Activated CD4-positive, alpha-beta T cell treated with anti-CD3 and anti-CD28 coated beads, Interleukin-2, Interleukin-6, amounts not matched to agents 100 ng/mL and 50 ng/mL, durations not matched to agents 16 hours and 8 hours (primary cell): ENCODE data around the gene SLC7A1.

Experiments used
- DNase-seq: peaks from one replicate; pipeline ENCODE4 v3.0.0-alpha.2; 2020

SLC7A1 gene

DNA sequence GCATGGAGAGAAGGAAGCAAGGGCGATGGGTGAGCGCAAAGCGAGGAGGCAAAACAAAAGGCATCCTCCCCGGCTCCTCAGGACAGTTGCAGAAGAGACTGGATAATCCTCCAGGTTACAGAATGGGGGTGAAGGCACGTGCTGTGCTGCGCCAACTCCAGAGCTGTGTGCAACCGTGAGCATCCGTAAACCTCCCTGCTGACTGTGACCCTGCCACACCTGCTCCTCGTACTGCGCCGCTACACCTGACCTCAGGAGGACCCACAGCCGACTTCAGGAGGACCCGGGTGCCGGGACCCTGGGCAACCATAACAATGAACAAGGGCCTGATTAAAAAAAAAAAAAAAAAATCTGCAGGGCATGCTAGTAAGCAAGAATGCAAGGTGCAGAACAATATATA, 68.7 kb downstream of the SLC7A1 start:
- DNase-seq, result no peak

DNA sequence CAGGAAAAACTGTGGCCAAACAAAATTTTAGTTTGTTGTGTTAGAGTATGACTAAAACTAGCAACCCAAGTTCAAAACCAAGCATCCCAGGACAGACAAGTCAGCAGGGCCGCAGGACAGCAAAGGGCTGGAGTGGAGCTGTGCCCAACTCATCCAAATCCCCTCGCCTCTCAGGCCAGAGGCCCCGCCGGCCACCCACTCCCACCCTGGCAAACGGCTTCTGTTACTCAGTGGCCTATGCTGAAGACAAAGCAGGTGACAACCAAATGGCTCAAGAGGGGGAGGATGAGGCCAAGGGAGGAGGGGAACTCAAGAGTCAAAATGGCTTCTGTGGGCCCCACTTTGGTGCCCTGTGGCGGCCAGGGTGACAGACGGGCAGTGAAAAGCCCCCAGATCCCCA, 69.7 kb downstream of the SLC7A1 start:
- no peak for DNase-seq

DNA sequence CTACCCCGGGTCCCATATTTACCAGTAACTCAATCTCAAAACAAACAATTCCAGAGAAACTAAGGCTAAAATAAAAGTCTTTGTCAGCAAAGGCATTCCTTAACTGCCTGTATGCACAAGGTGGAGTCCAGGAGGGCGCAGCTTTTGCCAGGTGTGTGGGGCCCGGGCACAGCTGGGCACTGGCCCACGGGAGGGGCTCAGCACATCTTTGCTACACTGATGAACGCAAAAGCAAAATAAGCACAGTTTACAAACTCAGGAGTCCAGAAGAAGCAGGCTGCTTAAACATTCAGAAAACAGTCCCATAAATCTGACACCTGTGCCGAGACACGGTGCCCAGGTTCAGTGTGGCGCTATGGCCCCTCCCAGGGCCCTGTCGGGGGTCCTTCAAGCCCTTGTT, 70.8 kb downstream of the SLC7A1 start:
- DNase-seq, result no peak

DNA sequence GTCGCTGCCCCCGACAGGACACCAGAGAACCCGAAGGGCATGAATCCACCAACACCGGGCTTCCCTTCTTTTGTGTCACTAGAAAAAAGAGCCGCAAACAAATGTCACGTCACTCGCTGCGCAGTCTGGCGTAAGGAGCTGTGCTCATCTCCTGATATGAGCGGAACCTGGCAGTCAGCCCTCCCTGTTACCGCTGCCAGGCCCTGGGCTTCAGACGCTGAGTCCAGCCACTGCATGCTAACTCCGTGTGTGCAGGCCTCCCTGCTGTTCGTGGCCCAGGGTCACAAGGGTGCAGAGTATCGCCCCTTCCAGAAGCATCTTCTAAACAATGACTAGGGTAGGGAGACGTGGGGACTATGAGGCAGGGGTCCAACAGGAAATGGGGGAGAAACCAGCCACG, 71.3 kb downstream of the SLC7A1 start:
- DNase-seq, result no peak

DNA sequence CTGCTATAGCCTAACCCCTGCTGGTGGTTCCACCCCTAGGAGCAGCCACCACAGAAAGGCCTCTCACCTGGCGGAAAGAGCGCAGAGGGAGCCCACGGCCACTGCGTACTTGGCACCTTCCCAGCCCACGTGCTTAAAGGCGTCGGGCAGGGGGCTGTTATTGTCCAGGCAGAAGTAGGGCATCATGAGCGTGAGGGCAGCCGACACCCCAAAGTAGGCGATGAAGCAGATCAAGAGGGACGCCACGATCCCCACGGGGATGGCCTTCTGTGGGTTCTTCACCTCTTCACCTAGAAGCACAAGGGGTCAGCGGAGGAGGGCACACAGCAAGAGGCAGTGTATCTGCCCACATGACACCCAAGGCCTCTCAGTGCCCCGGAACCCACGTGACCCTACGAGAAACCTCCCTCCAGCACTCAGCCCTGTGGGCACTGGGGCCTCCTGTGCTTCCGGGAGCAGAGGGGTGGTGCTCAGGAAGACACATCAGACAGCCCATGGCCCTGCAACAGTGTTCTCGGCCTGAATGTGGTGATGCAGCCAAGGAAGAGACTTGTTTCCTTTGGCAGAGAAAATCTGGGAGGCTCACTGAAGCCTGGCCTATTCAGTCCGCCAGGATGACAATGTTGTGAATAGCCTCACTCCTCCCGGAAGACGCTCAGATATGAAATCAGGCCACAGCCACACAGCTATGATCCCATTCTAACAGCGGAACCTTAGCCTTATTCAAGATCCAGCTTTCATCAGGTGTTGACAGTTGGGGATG, 72.1 kb downstream of the SLC7A1 start:
- DNase-seq, result no peak

DNA sequence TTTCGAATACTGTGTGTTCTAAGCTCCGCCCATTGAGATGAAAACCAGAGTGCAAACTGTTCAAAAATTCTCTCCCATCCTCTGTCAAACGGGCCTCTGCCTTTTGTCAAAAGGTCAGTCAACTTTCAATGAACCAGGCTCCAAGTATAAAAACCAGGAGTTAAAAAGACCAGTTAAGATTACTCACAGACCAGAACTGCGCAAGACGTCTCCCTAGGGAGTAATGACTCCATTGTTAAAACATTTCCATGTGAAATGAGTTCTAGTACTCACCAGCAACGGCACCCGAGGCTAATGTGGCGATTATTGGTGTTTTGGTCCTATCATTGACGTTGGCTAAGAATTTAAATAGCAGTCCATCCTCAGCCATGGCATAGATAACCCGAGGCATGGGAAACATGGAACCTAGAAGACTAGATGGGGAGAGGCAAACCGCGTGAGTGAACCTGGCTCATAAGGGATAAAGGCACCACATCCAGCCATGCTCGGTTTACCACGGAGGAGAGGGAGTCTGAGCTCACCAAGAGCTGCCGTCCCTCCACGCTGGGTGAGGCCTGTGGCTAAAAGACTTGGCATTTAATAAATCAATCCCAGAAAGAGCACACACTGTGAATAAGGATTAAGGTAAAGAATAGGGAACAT, 73.3 kb downstream of the SLC7A1 start:
- no peak for DNase-seq

DNA sequence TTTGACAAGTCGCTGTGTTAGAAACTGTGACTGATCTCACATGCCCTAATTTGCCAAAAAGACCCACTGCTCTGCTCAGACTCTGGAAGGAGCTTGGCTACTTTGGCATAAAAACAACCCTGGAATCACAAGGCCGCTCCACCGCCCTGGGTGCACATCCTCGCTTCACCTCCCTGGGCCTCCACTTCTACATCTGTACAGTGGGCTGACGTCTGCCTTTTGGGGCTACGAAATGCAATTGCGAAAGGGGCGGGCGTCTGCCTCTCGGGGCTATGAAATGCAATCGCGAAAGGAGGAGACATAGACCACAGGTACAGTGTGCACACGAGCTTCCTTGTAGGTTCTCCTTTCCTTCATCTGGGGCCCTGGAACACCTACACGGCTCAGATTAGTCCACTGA, 74.2 kb downstream of the SLC7A1 start:
- no peak for DNase-seq

DNA sequence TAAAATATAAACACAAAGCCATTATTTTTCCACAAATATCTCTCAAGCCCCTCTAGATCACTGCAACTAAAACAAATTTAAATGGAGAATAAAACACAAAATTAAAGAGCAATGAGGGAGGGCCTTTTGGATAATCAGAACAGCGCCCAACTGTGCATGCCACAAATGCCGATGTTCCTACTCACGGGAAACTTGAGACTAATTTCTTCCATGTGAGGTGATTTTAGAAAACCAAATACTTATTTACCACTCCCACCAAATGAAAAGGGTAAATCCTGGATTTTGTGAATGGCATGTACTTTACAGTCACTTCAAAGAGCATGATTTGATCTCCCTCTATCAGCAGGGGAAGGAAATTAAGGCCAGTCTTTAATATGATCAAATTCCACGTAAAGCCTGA, 74.8 kb downstream of the SLC7A1 start:
- no peak for DNase-seq

DNA sequence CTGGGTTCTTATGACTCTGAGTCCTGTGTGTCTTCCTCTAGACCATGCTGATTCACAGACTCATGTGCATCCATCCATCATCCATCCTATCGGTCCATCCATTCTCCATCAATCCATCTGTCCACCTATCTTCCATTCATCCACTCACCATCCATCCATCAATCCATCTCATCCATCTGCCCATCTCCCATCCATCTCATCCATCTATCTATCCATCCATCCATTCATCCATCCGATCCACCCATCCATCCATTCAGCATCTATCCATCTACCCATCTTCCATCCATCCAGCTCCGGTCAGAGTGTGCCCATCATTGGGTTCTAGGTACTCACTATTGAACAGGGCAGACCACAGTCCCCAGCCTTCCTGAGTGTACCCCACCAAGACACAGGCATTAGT, 75.6 kb downstream of the SLC7A1 start:
- DNase-seq, result no peak

DNA sequence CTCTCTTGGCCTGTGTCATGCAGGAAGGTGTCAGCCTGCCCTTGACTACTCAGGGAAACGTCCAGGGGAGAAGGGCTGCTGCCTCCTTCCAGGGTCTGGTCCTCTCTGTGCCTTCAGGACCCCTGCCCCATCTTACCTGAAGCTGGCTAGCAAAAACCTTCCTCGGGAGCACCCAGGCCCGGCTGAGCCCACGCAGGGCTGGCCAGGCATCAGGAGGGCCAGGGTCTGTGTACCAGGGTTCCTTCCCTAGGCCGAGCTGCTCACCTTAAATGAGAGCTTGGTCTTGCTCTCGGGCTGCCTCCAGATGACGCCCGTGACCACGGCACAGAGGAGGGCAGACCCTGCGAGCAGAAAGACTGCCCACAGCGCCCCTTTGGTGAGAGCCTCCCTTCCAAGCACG, 78.6 kb downstream of the SLC7A1 start:
- no peak for DNase-seq

DNA sequence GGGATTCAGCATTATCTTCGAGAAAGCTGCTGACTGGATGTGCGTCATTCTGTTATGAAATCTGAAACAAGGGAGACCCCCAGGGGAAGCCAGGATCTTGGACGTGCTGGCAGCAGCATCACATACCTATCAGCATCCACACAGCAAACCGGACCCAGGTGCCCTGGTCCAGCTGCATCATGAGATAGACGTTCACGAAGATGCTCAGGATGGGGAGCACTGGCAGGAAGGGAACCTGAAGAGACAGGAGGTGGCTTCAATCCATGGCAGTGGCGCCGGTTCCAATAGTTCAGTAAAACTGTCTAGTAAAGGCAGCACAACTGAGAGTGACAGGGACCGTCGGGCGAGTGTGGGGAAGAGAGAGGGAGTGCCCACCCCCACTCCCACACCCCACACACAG, 79.5 kb downstream of the SLC7A1 start:
- no peak for DNase-seq

DNA sequence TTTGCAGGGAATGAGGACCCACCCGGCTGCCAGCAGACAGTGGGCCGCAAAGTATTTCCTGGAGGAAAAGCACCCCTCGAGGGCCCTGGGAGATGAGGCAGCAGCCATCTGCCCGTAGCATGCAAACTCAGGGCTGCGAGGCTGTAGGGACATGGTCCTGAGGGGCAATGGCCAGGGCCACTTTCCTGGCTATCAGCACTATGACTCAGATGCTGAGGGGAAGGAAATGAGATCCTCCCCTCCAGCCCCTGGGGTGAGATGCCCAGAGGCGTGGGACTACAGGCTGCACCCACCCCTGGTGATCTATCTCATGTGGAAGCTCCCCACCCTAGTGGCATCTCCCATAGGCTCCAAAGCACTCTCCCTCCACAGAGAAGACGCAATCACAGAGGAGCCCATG, 80.1 kb downstream of the SLC7A1 start:
- no peak for DNase-seq

DNA sequence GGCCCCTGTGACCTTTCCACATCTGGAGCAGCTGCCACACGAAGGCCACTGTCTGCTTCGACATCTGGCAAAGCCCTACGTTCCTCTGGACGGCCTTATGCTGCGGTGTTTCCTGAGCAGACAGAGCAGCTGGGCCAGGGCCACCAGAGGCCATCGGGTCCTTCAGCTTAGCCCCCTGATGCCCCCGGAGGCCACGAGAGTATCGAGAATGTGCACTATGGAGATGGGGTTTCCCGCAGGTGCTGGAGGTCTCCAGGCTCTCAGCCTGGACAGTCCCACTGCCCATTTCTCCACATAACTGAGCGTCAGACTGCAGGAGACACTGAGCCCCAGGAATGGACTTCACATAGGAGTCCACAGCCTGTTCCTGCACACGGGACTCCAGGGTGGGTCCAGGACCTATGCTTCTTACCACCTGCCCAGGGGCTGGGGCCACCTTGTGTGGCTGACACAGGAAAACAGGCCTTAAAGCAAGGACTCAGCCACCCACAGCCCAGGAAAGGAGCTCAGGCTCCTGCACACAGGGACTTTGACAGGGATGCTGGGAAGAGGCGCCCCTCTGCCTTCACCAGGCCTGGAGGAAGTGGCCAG, 80.7 kb downstream of the SLC7A1 start:
- no peak for DNase-seq

DNA sequence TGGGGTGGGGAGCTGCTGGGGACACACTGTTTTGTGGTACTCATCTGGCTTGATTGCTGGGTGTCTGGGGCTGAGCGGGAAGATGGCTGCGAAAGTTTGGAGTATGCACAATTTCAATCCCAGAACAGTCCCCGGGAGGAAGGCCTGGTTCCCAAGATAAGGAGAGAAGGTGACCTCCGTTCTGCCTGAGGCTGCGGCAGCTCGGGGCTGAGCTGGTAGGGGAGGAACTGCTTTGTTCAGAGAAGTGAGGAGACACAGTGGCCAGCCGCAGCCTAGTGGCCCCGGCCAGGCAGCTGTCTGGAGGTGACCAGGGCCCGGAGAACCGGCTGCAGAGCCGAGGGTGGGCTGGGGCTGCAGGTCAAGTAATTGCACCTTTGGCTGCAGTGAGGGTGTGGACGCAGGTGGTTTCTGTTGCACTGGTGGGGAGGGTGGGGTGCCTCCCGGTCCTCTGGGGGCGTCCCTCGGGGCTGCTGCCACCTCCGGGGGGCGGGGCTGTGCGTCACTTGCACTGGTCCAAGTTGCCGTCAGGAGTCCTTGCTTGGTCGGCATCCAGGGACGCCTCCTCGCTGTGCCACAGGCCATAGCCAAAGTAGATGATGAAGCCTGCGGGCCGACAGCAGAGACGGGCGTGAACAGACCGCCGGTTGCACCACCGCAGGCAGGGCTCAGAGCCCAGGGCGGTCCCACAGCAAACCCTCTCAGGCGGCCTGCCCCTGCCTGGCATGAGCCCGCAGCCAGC, 81.3 kb downstream of the SLC7A1 start:
- DNase-seq, result no peak

DNA sequence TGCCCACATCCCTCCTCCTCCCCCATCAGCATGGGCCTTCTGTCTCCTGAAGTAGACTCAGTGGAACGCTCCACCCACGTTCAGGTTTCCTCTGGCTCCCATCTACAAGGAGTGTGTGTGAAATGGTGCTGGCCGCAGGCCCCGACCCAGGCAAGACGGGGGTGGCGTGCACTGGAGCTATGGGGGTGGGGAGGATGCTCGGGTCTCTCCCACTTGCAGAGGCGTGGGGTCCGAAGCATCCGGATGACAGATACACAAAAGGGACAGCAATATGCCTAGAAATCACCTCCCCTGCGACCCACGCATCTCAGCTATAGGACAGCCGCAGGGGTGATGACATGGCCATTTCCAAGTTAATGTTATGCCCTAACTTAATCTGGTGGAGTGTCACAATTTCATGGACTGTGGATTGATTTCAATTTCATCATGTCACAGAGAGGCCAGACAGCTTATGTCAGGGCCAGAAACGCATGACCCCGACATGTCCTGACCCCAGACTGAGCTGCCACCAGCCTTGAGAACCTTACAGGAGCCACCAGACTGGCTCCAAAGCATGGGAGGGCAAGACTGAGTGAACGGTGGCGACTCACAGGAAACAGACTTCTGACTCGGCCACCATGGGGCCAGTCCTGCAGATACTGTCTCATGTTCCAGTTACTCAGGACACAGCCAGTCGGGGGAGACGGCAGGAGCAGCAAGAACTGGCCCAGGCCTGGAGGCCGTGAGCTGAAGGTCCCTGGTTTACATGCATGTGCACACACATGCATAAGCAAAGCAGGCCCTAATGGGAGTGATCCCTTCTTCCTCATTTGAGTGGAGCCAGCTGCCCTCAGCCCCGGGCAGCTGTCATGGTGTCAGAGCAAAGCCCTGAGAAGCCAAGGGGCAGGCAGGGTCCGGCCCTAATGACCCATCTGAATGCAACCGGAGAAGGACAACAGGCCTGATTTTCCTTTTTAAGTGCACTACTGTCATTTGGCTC, 82.2 kb downstream of the SLC7A1 start:
- DNase-seq, result no peak

DNA sequence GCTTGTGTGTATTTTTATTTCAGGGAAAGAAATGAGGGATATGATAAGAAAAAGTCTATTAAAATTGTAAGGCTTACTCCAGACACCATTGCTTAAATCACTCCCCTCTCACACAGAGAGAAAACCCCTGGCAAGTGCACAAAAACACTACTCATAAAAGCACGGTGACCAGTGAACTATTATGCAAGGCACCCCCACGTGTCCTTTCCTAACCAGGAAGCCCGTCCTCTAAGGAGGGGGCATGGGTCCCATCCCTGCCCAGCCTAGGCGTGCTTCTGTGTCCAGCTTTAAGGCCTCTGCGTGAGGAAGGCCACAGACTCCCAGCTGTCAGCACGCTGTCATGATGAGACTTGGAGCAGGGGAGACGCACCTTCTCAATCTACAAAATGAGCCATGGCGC, 83.5 kb downstream of the SLC7A1 start:
- DNase-seq, result no peak

DNA sequence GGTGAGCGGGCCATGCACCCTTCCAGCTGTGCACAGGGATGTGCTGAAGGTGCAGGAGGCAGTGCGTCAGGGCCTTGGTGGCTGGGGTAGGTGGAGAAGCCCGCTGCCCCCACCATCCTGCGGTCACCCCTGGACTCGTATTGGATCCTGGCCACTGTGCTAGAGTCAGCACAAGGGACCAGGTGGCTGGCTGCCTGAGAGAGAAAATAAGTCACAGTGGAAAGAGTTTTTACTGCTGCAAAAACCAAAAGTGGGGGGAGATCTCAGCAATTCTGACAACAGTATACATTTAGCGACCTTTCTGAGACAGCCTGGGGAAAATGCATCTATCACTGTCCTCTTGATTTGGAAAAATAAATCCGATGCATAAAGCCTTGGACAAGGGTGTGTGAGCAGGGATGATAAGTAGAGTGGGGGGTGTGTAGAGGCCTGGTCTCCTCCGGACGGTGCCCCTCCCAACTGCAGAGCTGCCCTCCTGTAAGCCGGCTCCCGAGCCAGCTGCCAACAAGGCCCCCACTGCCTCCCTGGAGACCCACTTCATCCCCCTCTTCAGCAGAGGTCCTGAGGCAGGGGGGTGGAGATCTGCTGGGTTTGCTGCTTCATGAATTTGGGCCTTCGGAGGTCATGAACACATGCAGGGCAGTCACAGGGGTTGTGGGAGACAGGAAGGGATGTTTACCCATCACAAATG, 84.2 kb downstream of the SLC7A1 start:
- DNase-seq, result no peak

DNA sequence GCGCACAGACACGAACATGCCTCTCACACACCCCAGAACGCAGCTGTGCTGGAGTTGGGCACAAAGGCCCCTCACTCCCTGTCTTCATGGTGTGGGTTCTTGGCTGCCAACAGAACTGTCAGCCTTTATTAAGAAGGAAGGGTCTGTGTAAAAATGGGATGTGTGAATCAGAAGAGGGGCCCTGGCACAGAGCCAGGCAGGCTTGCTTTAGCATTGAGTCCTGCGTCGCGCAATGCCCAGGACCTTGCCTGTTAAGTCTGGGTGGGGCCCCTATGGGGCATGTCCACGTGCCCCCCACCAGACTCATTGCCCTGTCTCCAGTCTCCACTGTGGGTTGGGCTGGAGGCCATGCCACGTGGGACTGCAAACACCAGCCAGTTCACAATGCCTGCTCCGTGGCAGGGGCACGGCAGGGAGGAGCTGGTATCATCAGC, 84.8 kb downstream of the SLC7A1 start:
- no peak for DNase-seq

DNA sequence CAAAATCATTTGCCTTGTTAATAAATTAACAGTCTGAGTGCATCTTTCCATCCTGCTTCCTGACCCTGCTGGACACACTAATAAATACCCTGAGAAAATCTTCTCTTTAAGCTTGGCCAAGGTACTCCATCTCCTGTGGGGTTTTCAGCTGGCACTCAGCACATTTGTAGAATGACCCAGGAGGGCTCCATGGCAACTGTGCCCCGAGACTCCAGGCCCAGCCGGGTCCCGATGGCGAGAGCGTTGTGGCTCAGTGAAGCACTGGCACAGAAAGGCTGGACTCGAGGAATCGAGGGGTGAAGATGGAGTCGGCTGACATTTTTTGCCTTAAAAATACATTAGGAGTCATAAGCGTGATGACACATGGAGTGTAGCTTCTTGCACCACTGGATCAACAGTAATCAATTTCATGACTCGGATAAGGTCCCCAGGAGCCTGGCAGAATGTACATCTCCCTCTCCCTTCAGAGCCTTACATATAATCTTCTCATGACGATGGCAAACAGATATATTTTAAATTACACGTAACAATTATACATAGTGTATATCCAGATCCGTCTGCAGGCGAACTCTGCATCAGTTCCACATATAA, 85.4 kb downstream of the SLC7A1 start:
- DNase-seq, result no peak

DNA sequence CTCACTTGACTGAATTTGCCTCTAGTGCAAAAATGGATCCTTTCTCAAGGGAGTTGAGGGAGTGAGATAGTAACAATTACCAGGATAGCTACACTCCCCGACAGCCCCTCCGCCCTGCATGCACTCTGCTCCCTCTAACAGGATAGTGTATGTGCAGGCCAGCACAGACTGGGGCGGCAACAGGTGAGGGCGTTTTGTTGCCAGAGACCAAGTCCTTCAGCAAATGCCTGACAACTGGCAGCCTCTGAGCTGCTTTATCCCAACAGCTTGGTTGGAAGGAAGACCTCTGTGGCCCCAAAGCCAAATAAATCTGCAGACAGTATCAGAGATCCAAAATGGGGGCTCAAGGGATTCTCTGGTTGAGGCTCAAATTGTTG, 86.6 kb downstream of the SLC7A1 start:
- DNase-seq, result no peak

DNA sequence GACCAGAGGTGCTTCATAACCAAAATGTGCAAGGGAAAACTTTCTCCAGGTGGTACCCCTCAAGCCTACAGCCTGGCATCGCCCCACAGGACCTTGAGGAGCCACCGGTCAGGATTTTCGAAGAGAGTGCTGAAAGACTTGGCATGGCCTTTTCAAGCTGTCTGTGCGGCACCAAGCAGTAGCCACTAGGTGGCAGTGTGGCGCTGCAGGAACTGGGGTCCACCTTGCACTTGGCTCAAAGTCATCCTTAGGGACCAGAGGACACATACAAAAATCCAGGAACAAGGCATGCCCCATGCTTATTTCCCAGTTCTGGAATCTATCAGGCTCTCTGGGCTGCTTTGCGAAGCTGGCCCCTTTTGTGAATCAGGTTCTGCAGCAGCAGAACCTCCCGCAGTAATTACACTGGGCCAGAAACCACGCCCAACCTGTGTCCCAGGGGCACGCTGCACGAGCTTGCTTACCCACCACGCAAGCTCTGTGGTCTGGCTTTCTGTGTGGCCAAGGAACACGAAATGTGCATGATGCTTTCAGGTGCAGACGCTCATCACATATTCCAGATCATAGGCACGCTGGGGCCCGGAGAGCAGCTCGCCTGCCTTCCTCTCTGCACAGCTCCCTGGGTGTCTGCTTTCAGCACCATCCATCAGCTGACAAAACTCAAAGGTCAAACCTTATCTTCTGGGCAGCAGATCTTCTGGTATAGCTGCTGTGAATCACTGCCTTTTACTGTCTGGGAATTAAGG, 87.2 kb downstream of the SLC7A1 start:
- peak; percentile 77 for DNase-seq
